PC-9 (cell line): ENCODE results near the gene PSMB9. TPM values are rescaled to one million over a fixed set of nuclear protein-coding genes. Genes with fewer than 3 reads are reported as not detected.

ENCODE experiments used
- BruUV-seq: library from RNA; stranded (reverse); fragments of 400-500 nt; replicated peaks from 2 replicates; lab custom pipeline; 2021; lab: Mats Ljungman, UMichigan
- CTCF ChIA-PET: fragments of 300-600 bp; sonication (Branson Sonifier 250); formaldehyde crosslinking; loops from one replicate; lab custom pipeline; 2022; ENCODE audit warnings: antibody characterized with exemption; lab: Charles Lee
- POLR2A ChIA-PET: fragments of 300-600 bp; sonication (Branson Sonifier 250); formaldehyde crosslinking; loops from one replicate; lab custom pipeline; 2022; ENCODE audit warnings: antibody characterized with exemption; ENCODE audit not compliant: unreplicated experiment; lab: Charles Lee
- DNase-seq, 2 experiments: peaks; one replicate each; pipeline versions ENCODE4 v3.0.0 to v3.0.0-alpha.2; 2015 to 2022; ENCODE audit warnings: mixed read lengths in 1 of 2
- H2AFZ ChIP-seq: fragments of 200-600 bp; sonication (generic); 2 replicates; pipeline ENCODE4 v1.8.1; 2017; ENCODE audit warnings: antibody characterized with exemption
- H3F3A ChIP-seq: fragments of 200-600 bp; sonication (generic); 2 replicates; pipeline ENCODE4 v1.8.1; 2017; ENCODE audit warnings: antibody characterized with exemption, mild to moderate bottlenecking, low read depth; ENCODE audit not compliant: insufficient read depth
- H3K27ac ChIP-seq: fragments of 200-600 bp; sonication (generic); 2 replicates; pipeline ENCODE4 v1.6.1; 2016; ENCODE audit warnings: mixed run types
- H3K27me3 ChIP-seq: fragments of 200-600 bp; sonication (generic); 2 replicates; pipeline ENCODE4 v1.6.1; 2016; ENCODE audit warnings: low read depth, mixed run types; ENCODE audit not compliant: insufficient read depth
- H3K36me3 ChIP-seq: fragments of 200-600 bp; sonication (generic); 2 replicates; pipeline ENCODE4 v1.6.1; 2016; ENCODE audit warnings: low read depth, mixed run types
- H3K4me1 ChIP-seq: fragments of 200-600 bp; sonication (generic); replicated peaks from 2 replicates; pipeline ENCODE4 v1.6.1; 2016; ENCODE audit warnings: mixed run types; ENCODE audit not compliant: insufficient read depth
- H3K4me2 ChIP-seq: fragments of 200-600 bp; sonication (generic); 2 replicates; pipeline ENCODE4 v1.6.1; 2017; ENCODE audit warnings: mixed run types
- H3K4me3 ChIP-seq: fragments of 200-600 bp; sonication (generic); 2 replicates; pipeline ENCODE4 v1.6.1; 2016; ENCODE audit warnings: mixed run types
- H3K79me2 ChIP-seq: fragments of 200-600 bp; sonication (generic); 2 replicates; pipeline ENCODE4 v1.6.1; 2017; ENCODE audit warnings: low read depth, mixed run types
- H3K9me2 ChIP-seq: fragments of 200-600 bp; sonication (generic); 2 replicates; pipeline ENCODE4 v1.8.1; 2017; ENCODE audit warnings: mild to moderate bottlenecking; ENCODE audit not compliant: insufficient read depth
- H3K9me3 ChIP-seq: fragments of 200-600 bp; sonication (generic); 2 replicates; pipeline ENCODE4 v1.8.1; 2016; ENCODE audit warnings: low read depth; ENCODE audit not compliant: insufficient read depth
- H4K20me1 ChIP-seq: fragments of 200-600 bp; sonication (generic); 2 replicates; pipeline ENCODE4 v1.8.1; 2017; ENCODE audit not compliant: insufficient read depth
- CTCF ChIP-seq: fragments of 200-600 bp; sonication (generic); conservative IDR thresholded peaks from 2 replicates; pipeline ENCODE4 v1.6.1; 2017; ENCODE audit warnings: mixed run types, antibody characterized with exemption, mild to moderate bottlenecking, moderate library complexity
- EZH2 ChIP-seq: fragments of 200-600 bp; sonication (generic); IDR thresholded peaks from 2 replicates; pipeline ENCODE4 v1.8.0; 2017; ENCODE audit warnings: antibody characterized with exemption, low read depth
- intact Hi-C: fragments of 100-400 bp; cut with micrococcal nuclease; formaldehyde crosslinking; loops from one replicate; pipeline ENCODE4 v1.10.0; 2022; ENCODE audit not compliant: unreplicated experiment
- total RNA-seq: library from RNA; stranded (reverse); gene quantifications from 2 replicates; pipeline ENCODE4 v1.2.3, GENCODE V29; 2021

Gene PSMB9
- total RNA-seq, 1 experiment from 2014 or later = 37.6 TPM

DNA sequence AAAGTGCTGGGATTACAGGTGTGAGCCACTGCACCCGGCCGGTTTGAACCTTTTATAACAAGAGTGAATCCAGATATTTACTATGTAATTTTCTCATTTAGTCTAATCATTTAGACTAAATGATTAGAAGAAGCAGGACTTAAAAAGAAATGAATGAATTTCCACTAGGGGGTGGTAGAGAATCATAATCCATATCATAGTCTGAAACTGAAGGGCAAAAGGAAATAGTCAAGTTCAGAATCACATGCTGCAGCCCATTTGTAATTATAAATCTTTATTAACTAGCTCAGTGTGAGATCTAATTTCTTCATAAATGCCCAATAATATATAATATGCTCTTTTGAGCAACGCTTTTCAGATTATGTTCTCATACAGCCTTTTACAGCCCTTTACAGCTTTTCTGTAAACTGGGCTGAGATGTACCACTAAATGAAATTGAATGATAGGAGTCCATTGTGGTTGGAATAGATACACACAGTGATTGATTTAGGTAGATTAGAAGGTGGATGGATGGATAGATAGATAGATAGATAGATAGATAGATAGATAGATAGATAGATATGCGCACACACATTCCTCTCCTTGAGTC lies 31.8 kb downstream of the PSMB9 start:
- Histone ChIP-seq H3K4me1 (no peaks in the 10 kb centered on the region), H4K20me1 (no peaks in the 10 kb centered on the region), H3K79me2 (no peaks in the 10 kb centered on the region), H3K9me2 (no peaks in the 10 kb centered on the region), H3K4me3 (no peak overlapping the region), H3K9me3 (no peaks in the 10 kb centered on the region), H3K27ac (no peak overlapping the region), H3K4me2 (no peak overlapping the region), H3F3A (no peaks in the 10 kb centered on the region), H3K36me3 (no peaks in the 10 kb centered on the region), H3K27me3 (0 out of 2 replicates have a peak, but pooled peaks cover 7% of the 10 kb centered on the region), H2AFZ (no peak overlapping the region)
- TF ChIP-seq EZH2 = no peak
- peak; percentile 82 for TF ChIP-seq CTCF
- no TSS peak for BruUV-seq
- POLR2A ChIA-PET = interaction anchor here (0.5 to 0.7 kb wide), 4 partner anchors 48 to 117 kb away, joined by 4 to 5 read pairs (median 4); no protein-coding TSS in a partner anchor
- CTCF ChIA-PET = interaction anchor here (0.5 to 0.6 kb wide), 3 partner anchors 95 to 174 kb away, joined by 3 to 8 read pairs (median 4); no protein-coding TSS in a partner anchor
- intact Hi-C loops = loop anchor here (1.0 kb wide), 2 partner anchors 99 to 363 kb away; no protein-coding TSS in a partner anchor
- DNase-seq = peak in 1 of 2 experiments; percentile 54

GRCh38 chr6:32886681-32887383 lies 32.8 kb downstream of the PSMB9 start:
- CTCF ChIA-PET = interaction anchor here (1.6 kb wide), 1 partner anchor 98 kb away, joined by 3 read pairs; no protein-coding TSS in a partner anchor
- Histone ChIP-seq H3K9me3 (no peaks in the 10 kb centered on the region), H2AFZ (no peak overlapping the region), H3K4me2 (no peak overlapping the region), H3K9me2 (no peaks in the 10 kb centered on the region), H3F3A (no peaks in the 10 kb centered on the region), H3K4me1 (no peaks in the 10 kb centered on the region), H3K79me2 (no peaks in the 10 kb centered on the region), H4K20me1 (no peaks in the 10 kb centered on the region), H3K4me3 (no peak overlapping the region), H3K36me3 (no peaks in the 10 kb centered on the region), H3K27me3 (0 out of 2 replicates have a peak, but pooled peaks cover under 1% of the 10 kb centered on the region), H3K27ac (no peak overlapping the region)
- POLR2A ChIA-PET = interaction anchor here (0.6 to 0.7 kb wide), 3 partner anchors 22 to 99 kb away, joined by 4 to 8 read pairs (median 5); no protein-coding TSS in a partner anchor
- intact Hi-C loops = no loop called here
- TF ChIP-seq EZH2 (no peak), CTCF (no peak)
- no TSS peak for BruUV-seq
- DNase-seq = no peak

GRCh38 chr6:32887616-32888015 lies 33.6 kb downstream of the PSMB9 start:
- no peaks in the 10 kb centered on the region for H3F3A ChIP-seq
- no peaks in the 10 kb centered on the region for H3K4me1 ChIP-seq
- no peak for DNase-seq
- TF ChIP-seq EZH2 = no peak
- TF ChIP-seq CTCF = no peak
- intact Hi-C loops = no loop called here
- POLR2A ChIA-PET = no interaction called here
- no peak overlapping the region for H2AFZ ChIP-seq
- no peaks in the 10 kb centered on the region for H3K79me2 ChIP-seq
- H3K36me3 ChIP-seq = no peaks in the 10 kb centered on the region
- no peak overlapping the region for H3K27ac ChIP-seq
- H3K4me2 ChIP-seq = no peak overlapping the region
- no peaks in the 10 kb centered on the region for H4K20me1 ChIP-seq
- H3K9me2 ChIP-seq = no peaks in the 10 kb centered on the region
- H3K27me3 ChIP-seq = no peaks in the 10 kb centered on the region
- CTCF ChIA-PET = interaction anchor here (1.6 kb wide), 1 partner anchor 97 kb away, joined by 3 read pairs; no protein-coding TSS in a partner anchor
- H3K9me3 ChIP-seq = no peaks in the 10 kb centered on the region
- H3K4me3 ChIP-seq = no peak overlapping the region
- BruUV-seq = no TSS peak
